ENCODE results near the gene NT5DC1.
A peak's percentile ranks its signal among the peaks of the same experiment; 100 is the strongest.
"Not testable (repeated sequence)": the region's sequence is repeated elsewhere in the genome, so short reads cannot be mapped to it uniquely, and the experiment has no call there.

Gene NT5DC1

DNA sequence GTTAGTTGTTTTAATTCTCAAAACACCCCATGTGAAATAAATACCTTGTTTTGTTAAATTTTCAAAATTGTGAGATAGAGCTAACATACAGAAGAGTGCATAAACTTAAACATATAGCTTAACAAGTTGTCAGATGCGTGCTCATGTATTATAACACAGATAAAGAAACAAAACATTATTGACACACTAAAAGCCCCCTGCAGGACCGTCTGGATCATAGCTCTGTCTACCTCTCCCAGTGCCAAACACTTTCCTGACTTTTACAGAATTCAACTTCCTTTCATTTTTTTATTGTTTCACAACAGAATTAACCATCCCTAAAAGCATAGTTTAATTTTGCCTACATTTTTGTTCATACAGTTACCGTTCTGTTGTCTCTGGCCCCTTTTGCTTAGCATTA lies 22.1 kb upstream of the NT5DC1 start:
- Mint-ChIP-seq H3K4me1 (no peaks in the 10 kb centered on the region), H3K36me3 (no peaks in the 10 kb centered on the region), H3K9me3 (no peaks in the 10 kb centered on the region), H3K27ac (no peak overlapping the region), H3K27me3 (peaks cover 16% of the 10 kb centered on the region), H3K4me3 (no peak overlapping the region)

GRCh38 chr6:116078945-116079344 lies 21.7 kb upstream of the NT5DC1 start:
- no peak overlapping the region for H3K4me3 Mint-ChIP-seq
- H3K4me1 Mint-ChIP-seq = no peaks in the 10 kb centered on the region
- H3K9me3 Mint-ChIP-seq = no peaks in the 10 kb centered on the region
- no peaks in the 10 kb centered on the region for H3K36me3 Mint-ChIP-seq
- peaks cover 16% of the 10 kb centered on the region for H3K27me3 Mint-ChIP-seq
- no peak overlapping the region for H3K27ac Mint-ChIP-seq

DNA sequence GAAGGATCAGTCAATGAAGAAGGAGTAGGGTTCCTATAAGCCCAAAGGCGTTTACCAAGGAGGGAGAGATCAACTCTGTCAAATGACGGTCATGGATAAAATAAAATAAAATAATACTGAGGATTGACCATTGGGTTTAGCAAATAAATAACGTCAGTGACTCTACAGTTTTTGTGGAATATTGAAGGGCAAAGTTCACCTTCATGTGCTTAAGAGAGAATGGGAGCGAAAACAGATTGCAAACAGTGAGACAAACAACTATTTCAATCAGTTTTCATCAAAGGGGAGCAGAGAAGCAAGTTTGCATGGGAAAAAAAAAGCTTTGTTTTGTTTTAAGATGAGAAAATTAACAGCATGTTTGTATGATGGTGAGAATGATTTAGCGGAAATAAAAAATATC lies 17.6 kb upstream of the NT5DC1 start:
- Mint-ChIP-seq H3K4me3 (no peak overlapping the region), H3K9me3 (no peaks in the 10 kb centered on the region), H3K36me3 (no peaks in the 10 kb centered on the region), H3K27me3 (peaks cover 11% of the 10 kb centered on the region), H3K27ac (no peak overlapping the region), H3K4me1 (no peaks in the 10 kb centered on the region)

GRCh38 chr6:116084284-116084683 lies 16.4 kb upstream of the NT5DC1 start:
- Mint-ChIP-seq H3K4me1 (no peaks in the 10 kb centered on the region), H3K27me3 (peaks cover 11% of the 10 kb centered on the region), H3K27ac (no peak overlapping the region), H3K4me3 (no peak overlapping the region), H3K36me3 (no peaks in the 10 kb centered on the region), H3K9me3 (no peaks in the 10 kb centered on the region)

- Mint-ChIP-seq H3K9me3 (no peaks in the 10 kb centered on the region), H3K4me1 (no peaks in the 10 kb centered on the region), H3K36me3 (no peaks in the 10 kb centered on the region), H3K27ac (no peak overlapping the region), H3K27me3 (peaks cover 5% of the 10 kb centered on the region), H3K4me3 (no peak overlapping the region)
These were observed 13.1 kb upstream of the NT5DC1 start for GRCh38 chr6:116087437-116088027.

GRCh38 chr6:116088946-116089345 lies 11.7 kb upstream of the NT5DC1 start:
- Mint-ChIP-seq H3K9me3 (no peaks in the 10 kb centered on the region), H3K27me3 (no peaks in the 10 kb centered on the region), H3K4me3 (no peak overlapping the region), H3K27ac (no peak overlapping the region), H3K4me1 (no peaks in the 10 kb centered on the region), H3K36me3 (no peaks in the 10 kb centered on the region)

- H3K4me1 Mint-ChIP-seq = no peaks in the 10 kb centered on the region
- H3K27ac Mint-ChIP-seq = no peak overlapping the region
- no peaks in the 10 kb centered on the region for H3K9me3 Mint-ChIP-seq
- H3K27me3 Mint-ChIP-seq = no peaks in the 10 kb centered on the region
- H3K36me3 Mint-ChIP-seq = no peaks in the 10 kb centered on the region
- H3K4me3 Mint-ChIP-seq = no peak overlapping the region
These were observed 10.4 kb upstream of the NT5DC1 start for GRCh38 chr6:116090251-116090650.

DNA sequence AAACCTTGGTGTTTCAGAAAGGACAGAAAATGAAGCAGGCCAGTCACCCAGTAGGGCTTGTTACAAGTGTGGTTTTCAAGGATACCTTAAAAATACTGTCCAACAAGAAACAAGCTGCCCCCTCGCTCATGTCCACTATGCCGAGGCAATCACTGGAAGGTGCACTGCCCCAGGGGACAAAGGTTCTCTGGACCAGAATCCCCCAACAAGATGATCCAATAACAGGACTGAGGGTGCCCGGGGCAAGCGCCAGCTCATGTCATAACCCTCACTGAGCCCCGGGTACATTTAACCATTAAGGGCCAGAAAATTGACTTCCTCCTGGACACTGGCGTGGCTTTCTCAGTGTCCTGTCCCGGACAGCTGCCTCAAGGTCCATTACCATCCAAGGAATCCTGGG lies 6.6 kb upstream of the NT5DC1 start:
- no peaks in the 10 kb centered on the region for H3K9me3 Mint-ChIP-seq
- no peak overlapping the region for H3K4me3 Mint-ChIP-seq
- H3K36me3 Mint-ChIP-seq = no peaks in the 10 kb centered on the region
- H3K27me3 Mint-ChIP-seq = no peaks in the 10 kb centered on the region
- no peak overlapping the region for H3K27ac Mint-ChIP-seq
- H3K4me1 Mint-ChIP-seq = no peaks in the 10 kb centered on the region

DNA sequence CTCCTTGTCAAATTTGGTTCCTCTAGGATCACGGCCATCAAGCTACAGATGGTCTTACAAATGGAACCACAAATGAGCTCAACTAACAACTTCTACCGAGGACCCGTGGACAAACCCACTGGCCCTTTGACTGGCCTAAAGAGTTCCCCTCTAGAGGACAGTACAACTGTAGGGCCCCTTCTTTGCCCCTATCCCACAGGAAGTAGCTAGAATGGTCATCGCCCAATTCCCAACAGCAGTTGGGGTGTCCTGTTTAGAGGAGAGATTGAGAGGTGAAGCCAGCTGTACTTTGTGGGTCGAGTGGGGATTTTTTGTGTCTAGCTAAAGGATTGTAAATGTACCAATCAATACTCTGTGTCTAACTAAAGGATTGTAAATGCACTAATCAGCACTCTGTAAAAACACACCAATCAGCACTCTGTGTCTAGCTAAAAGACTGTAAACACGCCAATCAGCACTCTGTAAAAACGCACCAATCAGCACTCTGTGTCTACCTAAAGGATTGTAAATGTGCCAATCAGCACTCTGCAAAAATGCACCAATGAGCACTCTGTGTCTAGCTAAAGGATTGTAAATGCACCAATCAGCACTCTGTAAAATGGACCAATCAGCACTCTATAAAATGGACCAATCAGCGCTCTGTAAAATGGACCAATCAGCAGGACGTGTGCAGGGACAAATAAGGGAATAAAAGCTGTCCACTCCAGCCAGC lies 4.4 kb upstream of the NT5DC1 start:
- H3K36me3 Mint-ChIP-seq, H3K27ac Mint-ChIP-seq, H3K4me3 Mint-ChIP-seq, H3K9me3 Mint-ChIP-seq, H3K27me3 Mint-ChIP-seq: not testable (repeated sequence)
- peaks cover 17% of the 10 kb centered on the region for H3K4me1 Mint-ChIP-seq

DNA sequence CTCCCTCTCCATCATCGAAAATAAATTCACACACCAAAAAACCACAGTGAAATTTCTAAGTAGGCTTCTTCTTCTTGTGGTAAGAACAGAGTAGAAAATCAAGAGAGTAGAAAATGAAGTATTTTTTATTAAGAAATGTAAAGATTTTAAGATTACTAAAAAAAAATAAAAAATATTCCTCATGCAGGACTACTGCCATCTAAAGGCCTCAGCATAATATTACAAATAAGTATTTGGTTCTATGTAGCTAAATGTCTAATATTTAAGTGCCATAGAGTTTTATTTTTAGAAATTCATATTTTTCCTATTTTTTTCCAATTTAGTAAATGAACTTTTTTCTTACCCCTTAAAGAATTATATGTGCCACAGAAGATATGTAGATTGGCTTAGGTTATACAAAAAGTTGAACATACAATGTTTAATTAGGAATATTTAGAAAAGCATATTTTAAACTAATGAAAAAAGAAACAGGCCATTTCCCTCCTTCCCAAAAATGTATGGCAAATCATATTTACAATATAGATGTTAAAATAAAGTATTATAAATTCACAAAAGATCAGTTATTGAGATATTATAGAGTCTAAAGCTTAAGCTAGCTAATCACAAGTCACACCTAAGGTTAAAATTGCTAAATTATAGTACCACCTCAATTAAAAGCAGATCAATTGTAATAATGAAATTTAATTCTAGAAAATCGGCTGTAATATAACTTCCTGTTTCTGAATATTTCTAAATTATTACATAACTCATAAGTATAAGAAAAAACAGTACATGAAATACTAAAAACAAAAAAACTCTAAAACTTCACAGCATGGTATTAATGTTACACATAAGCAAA lies 3.5 kb upstream of the NT5DC1 start:
- Mint-ChIP-seq H3K36me3 (no peaks in the 10 kb centered on the region), H3K4me1 (peaks cover 27% of the 10 kb centered on the region), H3K4me3 (no peak overlapping the region), H3K9me3 (no peaks in the 10 kb centered on the region), H3K27me3 (no peaks in the 10 kb centered on the region), H3K27ac (no peak overlapping the region)

DNA sequence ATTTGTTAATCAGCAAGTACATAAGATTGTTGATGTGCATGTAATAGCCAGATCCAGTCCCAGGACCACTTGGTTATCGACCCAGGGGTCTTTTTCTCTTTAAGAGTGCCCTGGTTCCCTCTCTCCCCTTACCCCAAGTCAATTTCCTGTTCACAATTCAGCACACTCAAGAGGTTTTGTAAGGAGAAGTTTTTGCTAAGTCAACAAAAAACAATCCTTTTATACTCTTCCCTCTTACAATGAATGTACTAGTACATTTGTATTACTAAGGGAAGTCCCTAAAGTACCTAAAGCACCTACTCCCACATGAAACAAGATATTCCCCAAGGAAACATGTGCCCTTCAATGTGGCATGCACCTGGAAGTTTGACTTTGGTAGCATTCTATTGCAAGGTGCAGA lies 1.6 kb upstream of the NT5DC1 start:
- H3K27ac Mint-ChIP-seq = no peak overlapping the region
- peaks cover 45% of the 10 kb centered on the region for H3K4me1 Mint-ChIP-seq
- no peaks in the 10 kb centered on the region for H3K9me3 Mint-ChIP-seq
- H3K27me3 Mint-ChIP-seq = no peaks in the 10 kb centered on the region
- H3K36me3 Mint-ChIP-seq = no peaks in the 10 kb centered on the region
- H3K4me3 Mint-ChIP-seq = no peak overlapping the region

DNA sequence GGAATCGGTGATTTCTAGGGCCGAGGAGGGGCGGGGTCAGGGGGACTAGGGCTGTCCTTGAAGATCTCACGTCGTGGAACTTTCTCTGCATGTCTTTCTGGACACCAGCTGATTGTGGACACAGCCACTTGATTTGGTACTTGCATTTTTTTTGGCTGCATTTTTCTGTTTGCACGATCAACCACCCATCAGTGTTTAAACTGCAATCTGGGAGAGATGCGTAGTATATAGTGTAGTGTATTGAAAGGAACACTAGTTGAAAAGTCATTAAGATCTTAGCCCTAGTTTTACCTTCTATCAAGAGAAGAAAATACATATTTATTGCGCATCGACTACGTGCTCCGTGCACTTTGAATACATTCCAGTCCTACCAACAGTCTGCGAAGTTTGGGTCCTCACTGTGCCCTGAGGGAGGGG lies 657 bp downstream of the NT5DC1 start:
- H3K4me3 Mint-ChIP-seq = peak overlapping the region; percentile 95
- peaks cover 68% of the 10 kb centered on the region for H3K4me1 Mint-ChIP-seq
- no peaks in the 10 kb centered on the region for H3K36me3 Mint-ChIP-seq
- no peaks in the 10 kb centered on the region for H3K9me3 Mint-ChIP-seq
- H3K27ac Mint-ChIP-seq = peak overlapping the region; percentile 81
- no peaks in the 10 kb centered on the region for H3K27me3 Mint-ChIP-seq

GRCh38 chr6:116101790-116102189 lies 1.1 kb downstream of the NT5DC1 start:
- peak overlapping the region; percentile 95 for H3K4me3 Mint-ChIP-seq
- H3K9me3 Mint-ChIP-seq = no peaks in the 10 kb centered on the region
- peaks cover 72% of the 10 kb centered on the region for H3K4me1 Mint-ChIP-seq
- H3K27me3 Mint-ChIP-seq = no peaks in the 10 kb centered on the region
- no peaks in the 10 kb centered on the region for H3K36me3 Mint-ChIP-seq
- peak overlapping the region; percentile 81 for H3K27ac Mint-ChIP-seq

DNA sequence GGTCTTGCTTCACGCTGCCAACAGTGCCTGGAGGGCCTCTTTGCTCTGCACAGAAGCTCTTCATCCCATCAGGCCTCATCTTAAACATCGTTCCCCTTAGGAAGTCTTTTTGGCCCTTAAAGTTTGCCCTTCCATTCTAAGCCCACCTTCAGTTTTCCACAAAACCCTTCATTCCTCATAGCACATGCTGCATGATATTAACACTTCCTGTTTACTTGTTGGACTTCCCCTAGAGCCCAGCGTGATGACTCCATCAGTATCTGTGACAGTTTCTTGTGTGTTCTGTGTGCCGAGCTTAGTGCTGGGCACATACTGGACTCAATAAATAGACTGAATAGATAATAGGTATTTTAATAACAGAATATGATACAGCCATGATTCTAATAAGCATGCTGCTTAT lies 2.2 kb downstream of the NT5DC1 start:
- peaks cover 72% of the 10 kb centered on the region for H3K4me1 Mint-ChIP-seq
- no peaks in the 10 kb centered on the region for H3K9me3 Mint-ChIP-seq

DNA sequence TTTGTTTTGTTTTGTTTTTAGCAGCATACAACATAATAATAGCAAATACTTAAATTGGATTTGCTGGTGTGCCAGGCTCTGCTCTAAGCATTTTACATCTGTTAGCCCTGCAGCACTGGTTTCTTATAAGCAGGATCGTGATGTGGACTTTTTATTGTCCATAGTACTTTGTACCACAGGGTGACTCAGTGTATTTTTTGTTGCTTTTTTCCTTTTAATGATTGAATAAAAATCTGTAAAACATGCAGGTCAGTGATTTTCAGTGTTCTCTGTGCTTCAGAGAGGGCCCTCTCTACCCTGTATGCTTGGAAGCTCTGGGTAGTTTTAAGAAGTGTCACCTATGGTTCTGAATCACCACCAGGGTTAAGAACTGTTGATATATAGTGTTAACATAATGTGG lies 4.0 kb downstream of the NT5DC1 start:
- peaks cover 8% of the 10 kb centered on the region for H3K36me3 Mint-ChIP-seq
- no peaks in the 10 kb centered on the region for H3K27me3 Mint-ChIP-seq
- H3K4me1 Mint-ChIP-seq = peaks cover 67% of the 10 kb centered on the region
- H3K4me3 Mint-ChIP-seq = peak overlapping the region; percentile 24
- H3K27ac Mint-ChIP-seq = no peak overlapping the region
- H3K9me3 Mint-ChIP-seq = no peaks in the 10 kb centered on the region

More for the DNA sequence above, 2.2 kb downstream of the NT5DC1 start:
- Mint-ChIP-seq H3K36me3 (no peaks in the 10 kb centered on the region), H3K27me3 (no peaks in the 10 kb centered on the region), H3K27ac (no peak overlapping the region), H3K4me3 (peak overlapping the region; percentile 24)

DNA sequence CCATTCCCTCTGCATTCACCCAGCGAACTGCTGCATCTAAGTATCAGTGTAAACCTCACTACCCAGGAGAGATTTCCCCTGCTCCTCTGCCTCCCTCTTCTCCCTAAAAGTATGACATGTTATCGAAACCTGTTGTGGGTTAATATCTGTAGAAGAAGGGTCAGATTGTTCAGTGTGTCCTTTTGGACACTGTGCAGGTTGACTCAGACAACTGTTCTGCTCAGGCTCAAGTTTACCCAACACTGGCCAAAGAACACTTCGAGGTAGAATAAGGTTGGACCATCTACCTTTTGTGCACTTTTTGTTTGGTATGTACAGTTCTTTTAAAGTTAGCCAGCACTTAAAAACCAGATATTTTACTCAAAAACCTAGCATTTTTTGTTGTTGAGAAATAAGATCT lies 4.6 kb downstream of the NT5DC1 start:
- H3K4me1 Mint-ChIP-seq = peaks cover 61% of the 10 kb centered on the region
- H3K27me3 Mint-ChIP-seq = no peaks in the 10 kb centered on the region
- H3K9me3 Mint-ChIP-seq = no peaks in the 10 kb centered on the region
- no peak overlapping the region for H3K4me3 Mint-ChIP-seq
- H3K36me3 Mint-ChIP-seq = peaks cover 10% of the 10 kb centered on the region
- no peak overlapping the region for H3K27ac Mint-ChIP-seq
